Gastroesophageal sphincter (tissue), 4 donors: Measurements from ENCODE around the gene CHTF8. TPM values are rescaled to one million over a fixed set of nuclear protein-coding genes. Genes with fewer than 3 reads are reported as not detected.

Experiments
- ATAC-seq: fragments of 150-250 bp; one replicate; pipeline ENCODE4 v1.9.1; 2016; ENCODE audit warnings: mild to moderate bottlenecking, moderate library complexity
- H3K27ac ChIP-seq, 4 donors: fragments of 200-600 bp; sonication (generic) in 3 of 4; 1 replicate in 3 of 4; 2 replicates in 1 of 4; pipeline ENCODE4 v1.5.1; 2016 to 2019
- H3K27me3 ChIP-seq: fragments of 200-600 bp; sonication (generic); one replicate; pipeline ENCODE4 v1.5.1; 2019
- H3K36me3 ChIP-seq, 2 donors: fragments of 200-600 bp; sonication (generic); one replicate each; pipeline ENCODE4 v1.5.1; 2019; ENCODE audit warnings: control low read depth in 1 of 2
- H3K4me1 ChIP-seq, 3 donors: fragments of 200-600 bp; sonication (generic); 1 replicate in 2 of 3; 2 replicates in 1 of 3; pipeline ENCODE4 v1.5.1; 2016 to 2019; ENCODE audit warnings: control low read depth in 2 of 3
- H3K4me3 ChIP-seq, 2 donors: fragments of 200-600 bp; sonication (generic); one replicate each; pipeline ENCODE4 v1.5.1; 2019; ENCODE audit warnings: mild to moderate bottlenecking in 1 of 2, moderate library complexity in 1 of 2
- H3K9me3 ChIP-seq, 3 donors: fragments of 200-600 bp; sonication (generic); one replicate each; pipeline ENCODE4 v1.5.1; 2017 to 2019; ENCODE audit warnings: control low read depth in 2 of 3
- CTCF ChIP-seq, 4 experiments: fragments of 200-600 bp in 2 of 4; fragments of 450-650 bp in 2 of 4; sonication (generic) in 1 of 4; IDR thresholded peaks; one replicate each; pipeline ENCODE4 v1.5.1; 2017 to 2019; ENCODE audit warnings: antibody characterized with exemption in 4 of 4, mild to moderate bottlenecking in 2 of 4, moderate library complexity in 2 of 4
- EP300 ChIP-seq: sonication (generic); formaldehyde crosslinking; IDR thresholded peaks from one replicate; pipeline ENCODE4 v1.6.1; 2017; ENCODE audit warnings: antibody characterized with exemption, mild to moderate bottlenecking
- POLR2A ChIP-seq, 2 donors: fragments of 450-650 bp; IDR thresholded peaks; one replicate each; pipeline ENCODE4 v1.6.1; 2017; ENCODE audit warnings: antibody characterized with exemption in 2 of 2, mild to moderate bottlenecking in 2 of 2, moderate library complexity in 1 of 2
- POLR2AphosphoS5 ChIP-seq: sonication (generic); formaldehyde crosslinking; IDR thresholded peaks from one replicate; pipeline ENCODE4 v1.6.1; 2017; ENCODE audit warnings: antibody characterized with exemption
- WGBS, 2 donors: methylation state at CpG; one replicate each; pipeline ENCODE4 v1.1.5; 2018; ENCODE audit warnings: low coverage in 1 of 2; 5-methylcytosine and 5-hydroxymethylcytosine counted together
- total RNA-seq, 4 donors: library from RNA; depleted of rRNA; stranded (reverse); fragments of >200 nt; gene quantifications; one replicate each; pipeline ENCODE4 v1.1.0, GENCODE V29; 2016

CHTF8 gene
- total RNA-seq, 4 donors from 2014 or later: 44.0 to 102 (median 61.9) TPM

- no peak for ATAC-seq
- 83 to 90% methylated on average over 3 to 4 of the region's 4 CpGs for WGBS, 2 donors
- no peaks in the 10 kb centered on the region for H3K27me3 ChIP-seq
Observed at GRCh38 chr16:69077251-69077650, 55.1 kb downstream of the CHTF8 start.

GRCh38 chr16:69073181-69073702 is 59.1 kb downstream of the CHTF8 start:
- no peak overlapping the region for H3K4me3 ChIP-seq
- WGBS, 2 donors: 80 to 85% methylated on average over 1 to 7 of the region's 10 CpGs
- no peak overlapping the region for H3K27ac ChIP-seq
- H3K9me3 ChIP-seq: no peaks in the 10 kb centered on the region
- no peak for ATAC-seq
- peaks cover 0 to 6% of the 10 kb centered on the region in 2 donors for H3K36me3 ChIP-seq
- H3K27me3 ChIP-seq: no peaks in the 10 kb centered on the region
- H3K4me1 ChIP-seq: no peaks in the 10 kb centered on the region
- TF ChIP-seq EP300: no peak
- TF ChIP-seq POLR2A (IDR thresholded peaks at IDR 0.05): no peak
- TF ChIP-seq POLR2AphosphoS5: no peak
- no peak for TF ChIP-seq CTCF (IDR thresholded peaks at IDR 0.05)

More at GRCh38 chr16:69077251-69077650, 55.1 kb downstream of the CHTF8 start:
- TF ChIP-seq EP300: no peak
- TF ChIP-seq CTCF (IDR thresholded peaks at IDR 0.05): no peak
- no peak for TF ChIP-seq POLR2AphosphoS5
- no peak for TF ChIP-seq POLR2A (IDR thresholded peaks at IDR 0.05)
- H3K36me3 ChIP-seq: peaks cover 0 to under 1% of the 10 kb centered on the region in 2 donors
- no peak overlapping the region for H3K4me3 ChIP-seq
- no peaks in the 10 kb centered on the region for H3K4me1 ChIP-seq
- H3K27ac ChIP-seq: no peak overlapping the region
- H3K9me3 ChIP-seq: no peaks in the 10 kb centered on the region

- no peak for ATAC-seq
- Histone ChIP-seq H3K9me3 (no peaks in the 10 kb centered on the region), H3K27ac (no peak overlapping the region), H3K4me1 (no peaks in the 10 kb centered on the region), H3K36me3 (peaks cover 0 to 7% of the 10 kb centered on the region in 2 donors), H3K4me3 (no peak overlapping the region), H3K27me3 (no peaks in the 10 kb centered on the region)
- TF ChIP-seq CTCF (IDR thresholded peaks at IDR 0.05) (no peak), POLR2A (IDR thresholded peaks at IDR 0.05) (no peak), EP300 (no peak), POLR2AphosphoS5 (no peak)
- 57 to 77% methylated on average over 2 of the region's 2 CpGs for WGBS, 2 donors
Observed at GRCh38 chr16:69072640-69072974, 59.8 kb downstream of the CHTF8 start.

- TF ChIP-seq CTCF (IDR thresholded peaks at IDR 0.05): no peak
- no peak for TF ChIP-seq POLR2A (IDR thresholded peaks at IDR 0.05)
- no peak for TF ChIP-seq POLR2AphosphoS5
- no peak for TF ChIP-seq EP300
- Histone ChIP-seq H3K27ac (no peak overlapping the region), H3K9me3 (no peaks in the 10 kb centered on the region), H3K4me1 (no peaks in the 10 kb centered on the region), H3K36me3 (peaks cover 0 to 7% of the 10 kb centered on the region in 2 donors), H3K27me3 (no peaks in the 10 kb centered on the region), H3K4me3 (no peak overlapping the region)
- no peak for ATAC-seq
- 71 to 73% methylated on average over 3 of the region's 3 CpGs for WGBS, 2 donors
Observed at GRCh38 chr16:69071036-69071435, 61.4 kb downstream of the CHTF8 start.

GRCh38 chr16:69069504-69069903 is 62.9 kb downstream of the CHTF8 start:
- H3K27ac ChIP-seq: no peak overlapping the region
- TF ChIP-seq EP300 (no peak), POLR2A (IDR thresholded peaks at IDR 0.05) (no peak), POLR2AphosphoS5 (no peak), CTCF (IDR thresholded peaks at IDR 0.05) (no peak)
- no peaks in the 10 kb centered on the region for H3K27me3 ChIP-seq
- no peak for ATAC-seq
- no peaks in the 10 kb centered on the region for H3K4me1 ChIP-seq
- WGBS, 2 donors: 100% methylated on average over 5 of the region's 5 CpGs; no CpG with 5 or more reads in 1 of the 2 donors
- no peak overlapping the region for H3K4me3 ChIP-seq
- peaks cover 0 to 9% of the 10 kb centered on the region in 2 donors for H3K36me3 ChIP-seq
- H3K9me3 ChIP-seq: no peaks in the 10 kb centered on the region
